Measurements from ENCODE around the gene ASAP2.
"Not testable (repeated sequence)": the region's sequence is repeated elsewhere in the genome, so short reads cannot be mapped to it uniquely, and the experiment has no call there.

ASAP2 gene

GRCh38 chr2:9211496-9211895 is 4.9 kb downstream of the ASAP2 start:
- DNase-seq (ENCODE audit: low read depth in 2 of 2), result no peak

DNA sequence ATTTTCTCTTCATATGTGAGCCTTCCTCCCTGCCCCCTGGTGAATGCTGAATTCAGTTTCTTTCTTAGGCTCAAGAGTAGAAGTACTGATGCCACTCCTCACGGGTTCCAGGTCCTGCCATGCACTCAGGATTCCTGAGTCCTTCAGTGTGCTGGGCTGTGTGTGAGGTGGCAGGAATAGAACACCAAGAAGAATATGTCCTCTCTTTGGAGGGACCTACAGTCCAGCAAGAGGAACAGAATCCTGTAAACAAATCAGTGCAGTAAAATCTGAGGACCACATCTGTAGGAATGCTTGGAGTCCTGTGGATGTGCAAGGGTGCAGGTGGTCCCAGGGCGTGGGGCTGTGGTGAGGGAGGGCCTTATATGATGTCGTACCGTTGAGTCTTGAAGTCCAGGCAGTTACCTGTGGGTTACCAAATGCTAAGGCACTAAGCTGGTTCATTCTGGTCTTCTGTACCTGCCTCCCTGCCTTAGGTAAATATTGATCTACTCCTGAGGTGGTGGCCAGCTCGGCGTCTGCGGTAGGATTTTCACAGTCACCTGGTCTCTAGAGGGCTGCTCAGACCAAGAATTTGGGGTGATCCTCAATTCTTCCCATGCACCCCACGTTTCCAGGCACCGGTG is 5.5 kb downstream of the ASAP2 start:
- no peak for DNase-seq (ENCODE audit: low read depth in 2 of 2)

DNA sequence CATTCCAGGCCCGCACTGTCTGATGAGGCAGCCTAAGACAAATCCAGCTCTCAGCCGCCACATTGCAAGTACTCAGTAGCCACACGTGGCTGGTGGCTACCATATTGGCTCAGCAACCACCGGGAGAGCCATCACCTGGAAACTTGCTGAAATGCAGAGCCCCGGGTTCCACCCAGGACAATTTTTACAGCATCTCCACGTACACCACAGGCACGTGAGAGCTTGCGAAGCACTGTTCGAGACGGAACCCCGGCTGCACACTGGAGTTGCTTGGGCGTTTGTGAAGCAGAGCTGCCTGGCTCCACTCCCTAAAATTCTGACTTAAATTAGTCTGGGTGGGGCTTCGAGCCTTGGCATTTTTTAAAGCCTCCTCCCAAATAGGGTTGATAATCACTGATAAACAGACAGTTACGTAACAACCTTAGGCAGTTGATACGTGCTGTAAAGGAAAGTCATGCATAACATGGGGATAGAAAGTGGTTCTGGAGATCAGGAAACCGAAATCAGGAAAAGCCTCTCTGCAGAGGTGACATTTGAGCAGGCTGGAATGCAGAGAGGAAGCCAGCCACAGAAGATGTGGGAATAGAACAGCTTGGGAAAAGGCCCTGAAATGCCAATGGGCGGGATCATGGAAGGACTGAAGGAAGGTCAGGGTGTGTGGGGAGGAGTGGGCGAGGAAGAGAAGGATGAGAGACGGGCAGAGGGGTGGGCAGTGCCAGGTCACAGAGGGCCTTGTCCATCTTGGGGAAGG is 6.2 kb downstream of the ASAP2 start:
- DNase-seq (ENCODE audit: low read depth in 2 of 2), result no peak

DNA sequence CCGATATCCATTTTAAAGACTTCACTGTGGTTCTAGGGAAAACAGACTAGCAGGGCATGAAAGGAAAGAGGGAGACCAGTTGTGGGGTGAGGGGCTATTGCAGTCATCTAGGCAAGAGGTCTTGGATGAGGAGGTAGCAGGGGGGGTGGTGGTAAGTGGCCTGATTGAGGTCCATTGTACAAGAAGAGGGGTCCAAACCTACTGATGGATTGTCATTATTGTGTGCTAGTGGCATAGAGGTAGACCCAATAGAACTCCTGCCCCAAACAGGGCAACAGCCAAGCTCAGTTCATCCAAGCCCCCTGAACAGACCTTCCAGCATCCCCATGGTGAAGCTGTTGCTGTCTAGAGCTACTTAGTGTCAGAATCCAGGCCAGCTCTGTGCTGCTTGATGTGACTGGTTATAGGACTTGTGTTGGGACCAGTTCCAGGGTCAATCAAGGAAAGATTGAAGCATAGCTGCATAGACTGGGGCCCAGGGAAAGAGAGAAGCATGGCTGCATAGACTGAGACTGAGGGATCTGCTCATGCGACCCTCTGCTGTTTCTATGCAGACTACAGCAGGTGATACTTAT is 7.0 kb downstream of the ASAP2 start:
- DNase-seq (ENCODE audit: low read depth in 2 of 2), result no peak

DNA sequence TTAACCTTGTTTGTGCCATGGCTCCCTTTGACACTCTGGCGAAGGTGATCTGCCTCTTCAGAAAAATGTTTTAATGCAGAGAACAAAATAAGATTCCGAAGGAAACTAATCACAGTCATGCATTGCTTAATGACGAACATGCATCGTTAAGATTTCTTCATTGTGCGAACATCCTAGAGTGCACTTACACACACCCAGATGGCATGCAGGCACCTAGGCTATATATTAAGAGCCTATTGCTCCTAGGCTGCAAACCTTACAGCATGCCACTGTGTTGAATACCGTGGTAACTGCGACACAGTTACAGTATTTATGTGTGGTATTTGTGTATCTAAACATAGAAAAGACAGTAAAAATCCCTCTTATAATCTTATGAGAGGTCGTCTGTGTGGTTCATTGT is 8.3 kb downstream of the ASAP2 start:
- no peak for DNase-seq (ENCODE audit: low read depth in 2 of 2)

DNA sequence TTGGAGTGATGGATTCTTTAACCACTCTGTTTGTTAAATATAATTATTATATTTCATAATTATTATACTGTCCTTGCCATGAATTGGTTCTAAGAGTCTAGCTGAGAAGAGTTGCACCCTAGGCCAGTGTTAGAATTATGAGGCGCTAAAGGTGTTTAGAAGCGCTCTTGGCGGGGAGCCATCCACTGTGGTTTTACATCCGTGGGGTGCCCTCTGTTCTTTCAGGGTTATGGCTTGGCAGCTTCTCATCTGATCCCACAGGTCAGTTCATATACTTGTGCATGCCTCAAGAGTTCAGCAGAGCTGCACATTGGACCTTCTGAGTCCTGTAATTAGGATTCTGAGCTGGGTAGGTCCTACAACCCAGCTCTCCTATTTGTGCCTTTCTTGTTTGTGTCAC is 9.1 kb downstream of the ASAP2 start:
- no peak for DNase-seq (ENCODE audit: low read depth in 2 of 2)

- not testable (repeated sequence) for DNase-seq (ENCODE audit: low read depth in 2 of 2)
These were observed 9.5 kb downstream of the ASAP2 start for GRCh38 chr2:9216143-9216542.

GRCh38 chr2:9217838-9218770 is 11.5 kb downstream of the ASAP2 start:
- no peak for DNase-seq (ENCODE audit: low read depth in 2 of 2)

GRCh38 chr2:9219027-9219445 is 12.4 kb downstream of the ASAP2 start:
- DNase-seq (ENCODE audit: low read depth in 2 of 2), result no peak

- no peak for DNase-seq (ENCODE audit: low read depth in 2 of 2)
These were observed 13.6 kb downstream of the ASAP2 start for GRCh38 chr2:9220201-9220600.

GRCh38 chr2:9221223-9221622 is 14.6 kb downstream of the ASAP2 start:
- no peak for DNase-seq (ENCODE audit: low read depth in 2 of 2)

- DNase-seq (ENCODE audit: low read depth in 2 of 2), result no peak
These were observed 15.8 kb downstream of the ASAP2 start for GRCh38 chr2:9222239-9222892.

GRCh38 chr2:9222893-9223287 is 16.3 kb downstream of the ASAP2 start:
- DNase-seq (ENCODE audit: low read depth in 2 of 2), result no peak

GRCh38 chr2:9225806-9226205 is 19.2 kb downstream of the ASAP2 start:
- no peak for DNase-seq (ENCODE audit: low read depth in 2 of 2)

- DNase-seq (ENCODE audit: low read depth in 2 of 2), result no peak
These were observed 20.1 kb downstream of the ASAP2 start for GRCh38 chr2:9226458-9227380.

DNA sequence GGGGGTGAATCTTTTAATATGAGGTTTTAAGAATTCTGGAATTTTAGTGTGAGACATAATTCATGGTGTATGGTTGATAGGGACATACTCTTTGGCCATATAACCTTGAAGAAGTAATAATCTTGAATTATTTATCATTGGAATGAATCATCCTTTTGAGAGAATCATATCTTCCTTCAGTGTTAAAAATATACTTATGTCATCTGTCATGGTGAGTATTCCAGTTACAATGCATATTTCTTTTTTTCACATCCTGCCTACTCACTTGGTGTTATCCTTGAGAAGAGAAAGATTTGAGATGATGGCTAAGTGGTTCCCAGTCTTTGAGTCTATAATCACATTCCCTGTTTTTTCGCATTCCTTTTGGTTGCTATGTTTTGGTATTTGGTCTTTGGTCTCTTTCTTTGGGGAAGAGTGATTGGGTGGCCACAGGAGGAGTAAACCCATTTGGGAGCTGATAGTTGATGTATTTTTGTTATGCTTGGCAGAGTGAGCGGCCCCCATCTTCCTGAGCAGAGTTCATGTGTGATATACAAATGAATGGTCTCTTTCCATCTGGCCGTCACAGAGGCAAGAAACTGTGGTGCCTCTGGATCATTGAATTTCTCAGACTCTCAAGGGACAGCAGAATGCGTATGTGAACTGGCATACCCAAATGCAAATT is 21.6 kb downstream of the ASAP2 start:
- no peak for DNase-seq (ENCODE audit: low read depth in 2 of 2)

- no peak for DNase-seq (ENCODE audit: low read depth in 2 of 2)
These were observed 22.3 kb downstream of the ASAP2 start for GRCh38 chr2:9228781-9229469.

GRCh38 chr2:9229470-9229820 is 22.8 kb downstream of the ASAP2 start:
- no peak for DNase-seq (ENCODE audit: low read depth in 2 of 2)

DNA sequence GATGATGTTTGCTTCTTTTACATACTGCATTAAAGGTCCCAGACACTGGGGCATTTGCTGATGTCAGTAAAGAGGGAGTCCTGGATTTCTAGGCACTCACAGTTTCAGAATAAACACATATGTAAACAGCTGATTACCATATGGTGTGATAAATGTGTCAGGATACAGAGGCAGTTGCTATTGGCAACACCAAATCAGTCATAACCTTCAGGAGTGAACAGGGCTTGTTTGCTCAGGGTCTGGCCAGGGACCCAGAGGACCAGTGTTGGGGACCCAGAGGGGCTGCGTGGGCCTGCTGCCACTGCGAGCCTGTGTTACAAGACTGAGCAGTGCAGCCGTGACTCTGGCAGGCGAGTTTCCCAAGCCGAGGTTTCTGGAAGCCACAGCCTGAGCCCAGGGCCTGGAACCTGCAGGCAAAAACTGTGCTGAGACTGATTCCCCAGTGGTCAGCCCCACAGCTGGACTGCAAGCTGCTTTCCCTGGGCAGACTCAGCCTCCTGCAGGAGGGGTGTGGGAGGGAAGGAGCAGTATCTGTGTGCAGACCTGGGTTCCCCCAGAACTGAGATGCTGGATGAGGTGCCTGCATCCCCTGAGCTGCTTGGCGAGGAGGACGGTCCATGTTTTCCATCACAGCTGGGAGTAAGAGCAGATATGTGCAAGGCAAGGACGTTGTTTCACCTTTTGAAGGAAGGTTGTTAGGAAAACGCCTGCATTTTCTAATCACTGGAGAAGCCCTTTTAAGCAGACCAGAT is 23.6 kb downstream of the ASAP2 start:
- no peak for DNase-seq (ENCODE audit: low read depth in 2 of 2)

Measured in fibroblast of skin of left biceps (primary cell).